ENCODE results near the gene DNAH6.

The DNAH6 gene

GRCh38 chr2:84796798-84797197 is 280.5 kb downstream of the DNAH6 start:
- DNase-seq (ENCODE audit: low spot score), result no peak
- TF ChIP-seq CTCF (IDR thresholded peaks at IDR 0.05; ENCODE audit: extremely low read depth, missing control alignments), result no peak

- TF ChIP-seq CTCF (IDR thresholded peaks at IDR 0.05; ENCODE audit: extremely low read depth, missing control alignments), result no peak
- DNase-seq (ENCODE audit: low spot score), result no peak
Observed at GRCh38 chr2:84797271-84797670, 281.0 kb downstream of the DNAH6 start.

- no peak for TF ChIP-seq CTCF (IDR thresholded peaks at IDR 0.05; ENCODE audit: extremely low read depth, missing control alignments)
- DNase-seq (ENCODE audit: low spot score), result no peak
Observed at GRCh38 chr2:84799772-84800171, 283.5 kb downstream of the DNAH6 start.

- DNase-seq (ENCODE audit: low spot score), result no peak
- TF ChIP-seq CTCF (IDR thresholded peaks at IDR 0.05; ENCODE audit: extremely low read depth, missing control alignments), result no peak
Observed at GRCh38 chr2:84800194-84800805, 284.0 kb downstream of the DNAH6 start.

GRCh38 chr2:84801811-84802210 is 285.5 kb downstream of the DNAH6 start:
- TF ChIP-seq CTCF (IDR thresholded peaks at IDR 0.05; ENCODE audit: extremely low read depth, missing control alignments), result no peak
- no peak for DNase-seq (ENCODE audit: low spot score)

GRCh38 chr2:84805250-84805958 is 289.1 kb downstream of the DNAH6 start:
- no peak for DNase-seq (ENCODE audit: low spot score)
- no peak for TF ChIP-seq CTCF (IDR thresholded peaks at IDR 0.05; ENCODE audit: extremely low read depth, missing control alignments)

- no peak for TF ChIP-seq CTCF (IDR thresholded peaks at IDR 0.05; ENCODE audit: extremely low read depth, missing control alignments)
- DNase-seq (ENCODE audit: low spot score), result no peak
Observed at GRCh38 chr2:84807063-84807485, 290.8 kb downstream of the DNAH6 start.
